ENCODE results near the gene GFRA4. TPM values are rescaled to one million over a fixed set of nuclear protein-coding genes. Genes with fewer than 3 reads are reported as not detected.

The GFRA4 gene
- total and polyA plus RNA-seq, 7 donors, result not detected

DNA sequence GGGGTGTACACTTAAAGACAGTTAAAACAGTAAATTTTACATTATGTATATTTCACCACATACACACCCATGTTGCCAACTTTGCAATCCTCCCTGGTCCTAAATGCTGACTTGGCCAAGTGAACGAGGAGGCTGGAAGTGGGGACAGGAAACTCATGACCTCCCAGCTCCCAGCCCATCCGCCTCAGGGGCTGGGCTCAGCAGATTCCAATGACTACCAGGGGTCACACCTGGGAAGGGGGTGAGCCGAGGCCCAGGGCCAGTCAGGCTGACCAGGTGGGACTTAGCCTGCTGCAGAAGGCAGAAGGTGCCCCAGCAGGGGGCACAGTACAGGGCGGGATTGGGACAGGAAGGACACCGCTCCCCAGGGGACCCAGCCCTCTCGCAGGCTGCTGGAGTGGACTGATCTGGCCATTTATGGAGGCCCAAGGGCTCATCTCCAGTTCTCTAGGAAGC is 46.8 kb upstream of the GFRA4 start:
- TF ChIP-seq POLR2AphosphoS5 (IDR thresholded peaks at IDR 0.05), result no peak
- TF ChIP-seq, protein P1, sequence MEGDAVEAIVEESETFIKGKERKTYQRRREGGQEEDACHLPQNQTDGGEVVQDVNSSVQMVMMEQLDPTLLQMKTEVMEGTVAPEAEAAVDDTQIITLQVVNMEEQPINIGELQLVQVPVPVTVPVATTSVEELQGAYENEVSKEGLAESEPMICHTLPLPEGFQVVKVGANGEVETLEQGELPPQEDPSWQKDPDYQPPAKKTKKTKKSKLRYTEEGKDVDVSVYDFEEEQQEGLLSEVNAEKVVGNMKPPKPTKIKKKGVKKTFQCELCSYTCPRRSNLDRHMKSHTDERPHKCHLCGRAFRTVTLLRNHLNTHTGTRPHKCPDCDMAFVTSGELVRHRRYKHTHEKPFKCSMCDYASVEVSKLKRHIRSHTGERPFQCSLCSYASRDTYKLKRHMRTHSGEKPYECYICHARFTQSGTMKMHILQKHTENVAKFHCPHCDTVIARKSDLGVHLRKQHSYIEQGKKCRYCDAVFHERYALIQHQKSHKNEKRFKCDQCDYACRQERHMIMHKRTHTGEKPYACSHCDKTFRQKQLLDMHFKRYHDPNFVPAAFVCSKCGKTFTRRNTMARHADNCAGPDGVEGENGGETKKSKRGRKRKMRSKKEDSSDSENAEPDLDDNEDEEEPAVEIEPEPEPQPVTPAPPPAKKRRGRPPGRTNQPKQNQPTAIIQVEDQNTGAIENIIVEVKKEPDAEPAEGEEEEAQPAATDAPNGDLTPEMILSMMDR (IDR thresholded peaks at IDR 0.05), result no peak
- no peak for TF ChIP-seq POLR2A (IDR thresholded peaks at IDR 0.05)
- TF ChIP-seq EP300 (IDR thresholded peaks at IDR 0.05), result no peak
- Histone ChIP-seq H3K27ac (peak overlapping the region in 3 of 4 donors; percentile 11 to 28 (median 20)), H3K4me3 (peak overlapping the region in 1 of 4 donors; percentile 32), H3K9me3 (no peaks in the 10 kb centered on the region), H3K27me3 (no peaks in the 10 kb centered on the region), H3K36me3 (no peaks in the 10 kb centered on the region), H3K4me1 (peaks cover 0 to 12% (median 10%) of the 10 kb centered on the region in 4 donors)
- intact Hi-C loops (cut with DNase I), result loop anchor here (10.0 kb wide), 1 partner anchor 145 kb away; no protein-coding TSS in a partner anchor
- 51 to 61% methylated on average over 6 of the region's 6 CpGs for WGBS, 2 donors
- no peak for DNase-seq

DNA sequence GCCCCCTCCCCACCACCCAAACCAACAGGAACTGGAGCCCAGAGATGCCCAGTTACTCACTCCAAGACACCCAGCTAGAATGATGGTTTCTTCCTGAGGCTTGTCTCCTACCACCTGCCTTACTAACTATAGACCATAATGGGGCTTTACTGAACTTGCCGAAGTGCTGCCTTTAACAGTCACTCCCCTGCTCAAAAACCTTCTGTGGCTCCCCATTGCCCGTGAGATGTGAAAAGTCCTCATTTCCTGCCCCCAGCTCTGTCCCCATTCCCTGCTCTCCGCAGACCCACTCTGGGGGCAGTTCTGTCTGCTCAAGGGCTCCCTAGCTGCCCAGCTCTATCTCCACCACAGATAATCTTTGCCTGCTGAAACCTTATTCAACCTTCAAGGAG is 44.3 kb upstream of the GFRA4 start:
- WGBS, 2 donors, result 91 to 95% methylated on average over 3 of the region's 3 CpGs
- H3K27me3 ChIP-seq, result no peaks in the 10 kb centered on the region
- no peaks in the 10 kb centered on the region for H3K9me3 ChIP-seq
- DNase-seq, result no peak
- peaks cover 0 to 12% (median 10%) of the 10 kb centered on the region in 4 donors for H3K4me1 ChIP-seq
- intact Hi-C loops (cut with DNase I), result no loop called here
- no peak overlapping the region for H3K4me3 ChIP-seq
- no peak overlapping the region for H3K27ac ChIP-seq
- H3K36me3 ChIP-seq, result no peaks in the 10 kb centered on the region
- TF ChIP-seq, protein P1 (IDR thresholded peaks at IDR 0.05), result no peak
- TF ChIP-seq EP300 (IDR thresholded peaks at IDR 0.05) (no peak), POLR2AphosphoS5 (IDR thresholded peaks at IDR 0.05) (no peak), POLR2A (IDR thresholded peaks at IDR 0.05) (no peak)

DNA sequence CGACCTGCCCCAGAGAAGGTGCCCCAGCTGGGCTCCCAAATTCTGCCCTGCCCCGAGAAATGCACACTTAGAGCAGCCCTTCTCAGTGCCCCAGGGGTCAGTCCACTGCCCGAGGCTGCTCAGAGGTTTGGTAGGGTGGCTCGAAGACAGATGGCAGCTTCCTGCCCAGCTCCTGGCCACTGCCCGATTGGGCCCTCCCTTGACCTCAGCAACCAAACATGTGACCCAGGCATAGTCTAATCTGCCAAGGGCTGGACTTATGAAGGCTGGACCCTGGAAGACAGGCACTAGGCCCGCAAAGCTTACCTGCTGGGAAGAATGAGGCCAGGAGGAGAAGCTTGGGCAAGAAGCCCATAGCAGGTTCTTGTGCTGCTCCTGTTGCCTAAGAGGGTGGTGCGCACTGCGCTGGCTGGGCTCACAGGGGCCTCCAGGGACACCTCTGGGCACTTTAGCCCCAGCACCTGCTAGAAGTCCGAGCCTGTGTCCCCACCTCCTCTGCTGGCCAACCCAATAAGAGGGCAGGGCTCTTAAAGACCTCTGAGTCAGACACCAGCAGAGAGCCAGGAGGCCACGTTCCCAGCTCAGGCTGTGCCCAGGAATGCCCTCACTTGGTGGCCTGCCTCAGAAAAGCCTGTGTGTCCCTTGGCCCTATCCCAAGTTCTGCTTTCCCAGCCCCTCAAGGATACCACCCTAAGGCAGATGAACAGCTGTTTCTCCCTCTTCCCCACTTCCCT is 43.7 kb upstream of the GFRA4 start:
- Histone ChIP-seq H3K36me3 (no peaks in the 10 kb centered on the region), H3K4me1 (peaks cover 0 to 12% (median 10%) of the 10 kb centered on the region in 4 donors), H3K4me3 (no peak overlapping the region), H3K27ac (no peak overlapping the region), H3K9me3 (no peaks in the 10 kb centered on the region), H3K27me3 (no peaks in the 10 kb centered on the region)
- TF ChIP-seq POLR2A (IDR thresholded peaks at IDR 0.05), result no peak
- TF ChIP-seq, protein P1 (IDR thresholded peaks at IDR 0.05), result no peak
- TF ChIP-seq POLR2AphosphoS5 (IDR thresholded peaks at IDR 0.05), result no peak
- no peak for TF ChIP-seq EP300 (IDR thresholded peaks at IDR 0.05)
- intact Hi-C loops (cut with DNase I), result no loop called here
- 77 to 82% methylated on average over 10 of the region's 10 CpGs for WGBS, 2 donors
- no peak for DNase-seq

DNA sequence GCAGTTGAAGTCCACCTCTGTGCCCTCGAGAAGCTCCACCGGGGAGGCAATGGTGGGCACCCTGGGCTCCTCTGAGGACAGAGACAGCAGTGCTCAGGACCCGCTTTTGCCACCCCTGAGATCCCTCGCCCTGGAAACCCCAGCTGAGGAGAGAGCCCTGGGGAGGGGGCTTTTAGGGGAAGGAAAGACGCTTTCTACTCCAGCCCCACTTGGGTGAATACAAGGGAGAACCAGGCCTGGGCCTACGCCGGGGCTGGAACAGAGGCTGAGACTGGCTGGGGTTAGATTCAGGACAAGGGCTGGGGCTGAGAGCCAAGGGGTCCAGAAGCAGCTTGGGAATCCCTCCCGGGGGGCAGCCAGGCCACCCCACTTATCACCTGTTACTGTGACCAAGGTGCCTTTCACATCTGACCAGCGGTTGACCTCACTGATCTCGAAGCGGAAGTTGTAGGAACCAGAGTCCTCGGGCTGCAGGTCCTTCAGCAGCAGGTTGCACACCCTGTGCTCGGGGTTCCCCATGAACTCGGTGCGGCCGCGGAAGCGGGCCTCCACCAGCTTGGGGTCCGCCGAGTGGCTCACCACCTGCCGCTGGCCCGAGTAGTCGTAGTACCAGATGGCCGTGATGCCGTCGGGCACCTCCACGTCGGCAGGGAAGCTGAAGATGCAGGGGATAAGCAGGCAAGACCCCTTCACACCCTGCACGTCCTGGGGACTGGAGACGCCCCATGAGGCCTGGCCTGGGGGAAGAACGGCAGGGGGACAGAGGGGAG is 43.0 kb upstream of the GFRA4 start:
- Histone ChIP-seq H3K4me3 (no peak overlapping the region), H3K9me3 (no peaks in the 10 kb centered on the region), H3K4me1 (peaks cover 0 to 12% (median 9%) of the 10 kb centered on the region in 4 donors), H3K27me3 (no peaks in the 10 kb centered on the region), H3K27ac (no peak overlapping the region), H3K36me3 (no peaks in the 10 kb centered on the region)
- intact Hi-C loops (cut with DNase I), result no loop called here
- 93% methylated on average over 31 of the region's 31 CpGs for WGBS, 2 donors
- no peak for DNase-seq
- TF ChIP-seq EP300 (IDR thresholded peaks at IDR 0.05) (no peak), POLR2A (IDR thresholded peaks at IDR 0.05) (no peak), POLR2AphosphoS5 (IDR thresholded peaks at IDR 0.05) (no peak)
- TF ChIP-seq, protein P1 (IDR thresholded peaks at IDR 0.05), result no peak

Data from sigmoid colon (tissue), 7 donors.